HFF-Myc (cell line): Measurements from ENCODE around the gene RAVER2.

ENCODE experiments used
- DNase-seq: peaks from one replicate; pipeline ENCODE4 v3.0.0-alpha.2; 2011; ENCODE audit warnings: low read depth; ENCODE audit errors: extremely low read depth
- H3K4me3 ChIP-seq: replicated peaks from 2 replicates; pipeline ENCODE4 v1.5.1; 2011; ENCODE audit warnings: low read depth, mild to moderate bottlenecking, control low read depth, low read length
- TF ChIP-seq, protein P1 (sequence below): IDR thresholded peaks from 2 replicates; pipeline ENCODE4 v1.5.1; 2012; ENCODE audit warnings: mild to moderate bottlenecking, low read depth, low read length, control low read depth; ENCODE audit errors: missing control alignments

Gene RAVER2

DNA sequence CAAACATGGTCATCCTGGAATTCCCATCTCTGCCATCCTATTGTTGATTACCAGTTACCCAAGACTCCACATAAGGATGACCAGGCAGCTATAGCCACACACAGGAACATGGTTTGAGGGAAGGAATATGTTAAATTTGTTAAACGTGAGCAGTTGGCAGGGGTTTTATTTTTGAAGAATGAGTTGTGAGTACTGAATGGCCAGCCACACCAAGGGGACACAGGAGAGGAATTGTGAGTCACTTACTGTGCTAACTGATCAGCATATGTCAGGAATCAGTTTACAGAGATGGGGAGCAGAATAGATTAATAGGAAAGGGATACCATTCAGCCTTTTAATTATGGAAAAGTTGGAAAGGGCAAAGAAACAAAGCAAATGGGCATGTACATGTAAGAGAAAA lies 39.3 kb upstream of the RAVER2 start:
- H3K4me3 ChIP-seq: no peak overlapping the region
- DNase-seq: no peak
- TF ChIP-seq, protein P1, sequence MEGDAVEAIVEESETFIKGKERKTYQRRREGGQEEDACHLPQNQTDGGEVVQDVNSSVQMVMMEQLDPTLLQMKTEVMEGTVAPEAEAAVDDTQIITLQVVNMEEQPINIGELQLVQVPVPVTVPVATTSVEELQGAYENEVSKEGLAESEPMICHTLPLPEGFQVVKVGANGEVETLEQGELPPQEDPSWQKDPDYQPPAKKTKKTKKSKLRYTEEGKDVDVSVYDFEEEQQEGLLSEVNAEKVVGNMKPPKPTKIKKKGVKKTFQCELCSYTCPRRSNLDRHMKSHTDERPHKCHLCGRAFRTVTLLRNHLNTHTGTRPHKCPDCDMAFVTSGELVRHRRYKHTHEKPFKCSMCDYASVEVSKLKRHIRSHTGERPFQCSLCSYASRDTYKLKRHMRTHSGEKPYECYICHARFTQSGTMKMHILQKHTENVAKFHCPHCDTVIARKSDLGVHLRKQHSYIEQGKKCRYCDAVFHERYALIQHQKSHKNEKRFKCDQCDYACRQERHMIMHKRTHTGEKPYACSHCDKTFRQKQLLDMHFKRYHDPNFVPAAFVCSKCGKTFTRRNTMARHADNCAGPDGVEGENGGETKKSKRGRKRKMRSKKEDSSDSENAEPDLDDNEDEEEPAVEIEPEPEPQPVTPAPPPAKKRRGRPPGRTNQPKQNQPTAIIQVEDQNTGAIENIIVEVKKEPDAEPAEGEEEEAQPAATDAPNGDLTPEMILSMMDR: no peak

DNA sequence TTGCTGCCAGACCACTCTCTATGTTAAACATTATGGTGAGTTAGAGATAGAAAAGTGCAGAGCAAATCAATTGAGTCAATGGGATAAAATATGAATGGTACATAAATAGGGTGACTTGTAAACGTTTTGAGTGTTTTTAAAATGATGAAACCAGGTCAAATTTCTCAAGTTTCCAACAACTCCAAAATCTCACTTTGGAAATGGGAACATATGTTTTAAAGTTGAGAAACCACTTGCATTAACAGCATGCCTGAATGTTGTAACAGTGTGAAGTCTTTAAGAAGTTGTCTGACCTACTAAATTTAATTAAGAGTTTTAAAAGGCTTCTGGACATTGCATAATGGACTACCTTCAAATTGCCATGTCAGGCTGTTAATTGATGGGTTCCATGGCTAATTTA lies 33.6 kb upstream of the RAVER2 start:
- TF ChIP-seq, protein P1: no peak
- no peak for DNase-seq

GRCh38 chr1:64712049-64712448 lies 32.8 kb upstream of the RAVER2 start:
- no peak overlapping the region for H3K4me3 ChIP-seq
- TF ChIP-seq, protein P1: no peak
- DNase-seq: no peak

More for the DNA sequence above, 33.6 kb upstream of the RAVER2 start:
- H3K4me3 ChIP-seq: no peak overlapping the region

- no peak for DNase-seq
- TF ChIP-seq, protein P1: no peak
- H3K4me3 ChIP-seq: no peak overlapping the region
These were observed 29.7 kb upstream of the RAVER2 start for GRCh38 chr1:64715186-64715585.

DNA sequence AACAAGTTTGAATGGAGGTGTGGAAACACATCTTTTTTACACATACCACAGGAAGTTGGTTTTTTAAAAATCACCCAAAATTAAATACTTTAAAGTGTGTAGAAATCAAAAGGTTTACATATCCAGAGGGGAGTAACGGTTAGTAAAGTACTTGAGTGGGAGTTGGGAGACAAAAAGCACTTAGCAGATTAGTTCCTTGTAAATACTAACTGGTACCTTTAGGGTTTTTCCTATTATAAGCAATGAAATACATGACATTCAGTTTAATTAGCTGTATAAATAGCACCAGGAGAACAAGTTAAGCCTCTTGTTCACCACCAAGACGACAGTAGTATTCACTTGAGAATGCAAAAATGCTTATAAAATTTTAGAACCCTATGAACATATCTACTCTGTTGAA lies 23.7 kb upstream of the RAVER2 start:
- no peak overlapping the region for H3K4me3 ChIP-seq
- TF ChIP-seq, protein P1: no peak
- no peak for DNase-seq

DNA sequence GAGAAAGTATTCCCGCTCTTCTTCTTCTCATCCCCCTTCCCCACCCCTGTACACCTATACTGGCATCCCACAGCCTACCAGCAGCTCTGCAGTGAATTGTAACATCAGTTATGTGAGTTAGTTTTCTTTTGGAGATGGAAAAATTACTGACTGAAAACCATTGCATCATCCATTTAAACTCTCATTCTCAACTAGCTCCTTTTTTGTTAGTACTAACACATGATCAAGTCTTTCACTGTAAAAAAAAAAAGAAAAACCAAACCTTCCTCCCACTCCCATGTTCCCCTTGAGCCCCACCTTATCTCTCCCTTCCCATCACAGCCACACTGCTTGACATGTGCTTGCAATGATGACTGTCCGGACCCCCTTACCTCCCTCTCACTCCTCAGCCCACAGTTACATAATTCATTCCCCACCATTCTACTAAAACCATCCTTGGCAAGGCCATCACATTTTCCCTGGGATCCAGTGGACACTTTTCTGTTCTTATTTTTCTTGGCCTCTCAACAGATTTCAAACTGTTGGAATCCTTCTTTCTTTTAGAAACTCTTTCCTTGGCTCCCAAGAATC lies 23.2 kb upstream of the RAVER2 start:
- no peak overlapping the region for H3K4me3 ChIP-seq
- TF ChIP-seq, protein P1: no peak

DNA sequence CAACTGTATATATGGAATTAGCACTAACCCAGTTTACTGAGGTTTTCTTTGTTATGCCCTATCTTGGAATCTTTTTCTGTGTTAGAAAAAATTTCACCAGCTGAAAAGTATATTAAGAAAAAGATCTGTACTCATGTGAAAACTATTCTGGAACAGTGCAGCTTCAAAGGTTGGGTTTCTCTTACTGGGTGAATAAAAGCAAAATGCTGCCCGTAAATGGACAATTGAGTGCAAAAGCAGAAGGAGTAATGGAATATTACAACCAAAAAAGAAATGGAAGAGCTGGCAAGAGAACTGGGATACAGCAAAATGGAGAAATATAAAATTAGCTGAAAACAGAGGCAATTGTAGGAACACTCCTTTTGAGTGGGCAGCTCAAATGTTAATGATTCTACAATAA lies 17.0 kb upstream of the RAVER2 start:
- DNase-seq: no peak
- H3K4me3 ChIP-seq: no peak overlapping the region
- TF ChIP-seq, protein P1: no peak

More for the DNA sequence above, 23.2 kb upstream of the RAVER2 start:
- no peak for DNase-seq
